ENCODE data around the gene RGP1. TPM values are rescaled to one million over a fixed set of nuclear protein-coding genes. Genes with fewer than 3 reads are reported as not detected.

RGP1 gene
- total RNA-seq, 4 donors from 2014 or later, result 11.6 to 21.7 (median 13.8) TPM

- TF ChIP-seq CTCF (IDR thresholded peaks at IDR 0.05; ENCODE audit: low read depth), result no peak
Measured at GRCh38 chr9:35776018-35776417, 26.9 kb downstream of the RGP1 start.

- TF ChIP-seq CTCF (IDR thresholded peaks at IDR 0.05; ENCODE audit: low read depth), result no peak
Measured at GRCh38 chr9:35778496-35778895, 29.4 kb downstream of the RGP1 start.

GRCh38 chr9:35781066-35781465 lies 32.0 kb downstream of the RGP1 start:
- no peak for TF ChIP-seq CTCF (IDR thresholded peaks at IDR 0.05; ENCODE audit: low read depth)

GRCh38 chr9:35783418-35783817 lies 34.3 kb downstream of the RGP1 start:
- no peak for TF ChIP-seq CTCF (IDR thresholded peaks at IDR 0.05; ENCODE audit: low read depth)

- TF ChIP-seq CTCF (IDR thresholded peaks at IDR 0.05; ENCODE audit: low read depth), result no peak
Measured at GRCh38 chr9:35789541-35789940, 40.5 kb downstream of the RGP1 start.

GRCh38 chr9:35790025-35790384 lies 40.9 kb downstream of the RGP1 start:
- no peak for TF ChIP-seq CTCF (IDR thresholded peaks at IDR 0.05; ENCODE audit: low read depth)

- no peak for TF ChIP-seq CTCF (IDR thresholded peaks at IDR 0.05; ENCODE audit: low read depth)
Measured at GRCh38 chr9:35790385-35791296, 41.6 kb downstream of the RGP1 start.

Data from subcutaneous adipose tissue (tissue), 4 donors.